DND-41 (cell line): ENCODE measurements around the gene CHMP4B.

Experiments used
- ATAC-seq: fragments of 200-7000 bp; cut with Tn5 transposase; 3 replicates; pipeline ENCODE4 v1.9.1; 2021; ENCODE audit warnings: low read depth; ENCODE audit not compliant: insufficient read depth
- DNase-seq: peaks from one replicate; pipeline ENCODE4 v3.0.0-alpha.2; 2020
- H2AFZ ChIP-seq: 2 replicates; pipeline ENCODE4 v1.6.0; 2012; ENCODE audit warnings: low read depth, low read length
- H3K27ac ChIP-seq: 2 replicates; pipeline ENCODE4 v1.5.1; 2012; ENCODE audit warnings: low read length, inconsistent platforms
- H3K27me3 ChIP-seq: fragments of 200-600 bp; sonication (generic); 2 replicates; pipeline ENCODE4 v1.6.0; 2012; ENCODE audit warnings: low read length, mild to moderate bottlenecking, inconsistent platforms; ENCODE audit not compliant: insufficient read depth, poor library complexity
- H3K36me3 ChIP-seq: 2 replicates; pipeline ENCODE4 v1.5.1; 2012; ENCODE audit warnings: low read length, inconsistent platforms; ENCODE audit not compliant: insufficient read depth
- H3K4me1 ChIP-seq: 2 replicates; pipeline ENCODE4 v1.5.1; 2012; ENCODE audit warnings: mild to moderate bottlenecking, low read length; ENCODE audit not compliant: insufficient read depth
- H3K4me2 ChIP-seq: 2 replicates; pipeline ENCODE4 v1.6.0; 2012; ENCODE audit warnings: mild to moderate bottlenecking, moderate library complexity, low read length, inconsistent platforms; ENCODE audit not compliant: insufficient read depth
- H3K4me3 ChIP-seq, 2 experiments: fragments of 200-600 bp in 1 of 2; shearing (Covaris generic) in 1 of 2; 2 replicates each; pipeline ENCODE4 v1.5.1; 2012 to 2016; ENCODE audit warnings: inconsistent platforms in 2 of 2, low read length in 2 of 2, mild to moderate bottlenecking in 2 of 2, low read depth in 1 of 2, moderate library complexity in 1 of 2
- H3K79me2 ChIP-seq: 2 replicates; pipeline ENCODE4 v1.6.0; 2012; ENCODE audit warnings: low read length, inconsistent platforms; ENCODE audit not compliant: insufficient read depth
- H3K9ac ChIP-seq: 2 replicates; pipeline ENCODE4 v1.6.0; 2012; ENCODE audit warnings: low read depth, mild to moderate bottlenecking, inconsistent platforms, low read length, moderate library complexity
- H3K9me3 ChIP-seq: 2 replicates; pipeline ENCODE4 v1.5.1; 2012; ENCODE audit warnings: low read length, moderate library complexity, mild to moderate bottlenecking, inconsistent platforms; ENCODE audit not compliant: insufficient read depth, severe bottlenecking
- H4K20me1 ChIP-seq: 2 replicates; pipeline ENCODE4 v1.6.0; 2012; ENCODE audit warnings: low read length; ENCODE audit not compliant: insufficient read depth
- CTCF ChIP-seq: IDR thresholded peaks from 2 replicates; pipeline ENCODE4 v1.5.1; 2012; ENCODE audit warnings: borderline replicate concordance, low read length, moderate library complexity, mild to moderate bottlenecking; ENCODE audit not compliant: poor library complexity, severe bottlenecking; ENCODE audit errors: extremely low read depth
- EZH2 ChIP-seq: IDR thresholded peaks from 3 replicates; pipeline ENCODE4 v1.6.1; 2012; ENCODE audit warnings: borderline replicate concordance, low read depth, mild to moderate bottlenecking, moderate library complexity, low read length, inconsistent platforms; ENCODE audit not compliant: severe bottlenecking

CHMP4B gene

GRCh38 chr20:33765592-33765991, 45.6 kb upstream of the CHMP4B start:
- Histone ChIP-seq H3K27ac (no peak overlapping the region), H3K4me3 (no peak overlapping the region), H3K4me1 (no peaks in the 10 kb centered on the region), H2AFZ (no peak overlapping the region), H3K27me3 (no peaks in the 10 kb centered on the region), H4K20me1 (no peaks in the 10 kb centered on the region), H3K4me2 (no peak overlapping the region), H3K9ac (no peak overlapping the region), H3K79me2 (no peaks in the 10 kb centered on the region), H3K9me3 (no peaks in the 10 kb centered on the region), H3K36me3 (no peaks in the 10 kb centered on the region)
- no peak for ATAC-seq
- TF ChIP-seq CTCF: no peak
- no peak for TF ChIP-seq EZH2
- no peak for DNase-seq

- Histone ChIP-seq H4K20me1 (no peaks in the 10 kb centered on the region), H2AFZ (no peak overlapping the region), H3K4me1 (no peaks in the 10 kb centered on the region), H3K4me2 (no peak overlapping the region), H3K9ac (no peak overlapping the region), H3K79me2 (no peaks in the 10 kb centered on the region), H3K36me3 (no peaks in the 10 kb centered on the region), H3K27ac (no peak overlapping the region), H3K4me3 (no peak overlapping the region), H3K9me3 (no peaks in the 10 kb centered on the region), H3K27me3 (no peaks in the 10 kb centered on the region)
- DNase-seq: no peak
- no peak for ATAC-seq
- no peak for TF ChIP-seq EZH2
- no peak for TF ChIP-seq CTCF
These were observed 44.5 kb upstream of the CHMP4B start for GRCh38 chr20:33766686-33767085.

GRCh38 chr20:33767777-33768138, 43.4 kb upstream of the CHMP4B start:
- H3K9me3 ChIP-seq: no peaks in the 10 kb centered on the region
- no peak overlapping the region for H2AFZ ChIP-seq
- no peaks in the 10 kb centered on the region for H3K27me3 ChIP-seq
- no peaks in the 10 kb centered on the region for H3K4me1 ChIP-seq
- no peaks in the 10 kb centered on the region for H3K36me3 ChIP-seq
- H3K4me2 ChIP-seq: no peak overlapping the region
- no peak for DNase-seq
- TF ChIP-seq EZH2 (no peak), CTCF (no peak)
- no peak overlapping the region for H3K4me3 ChIP-seq
- no peak overlapping the region for H3K9ac ChIP-seq
- no peak overlapping the region for H3K27ac ChIP-seq
- ATAC-seq: no peak
- no peaks in the 10 kb centered on the region for H3K79me2 ChIP-seq
- H4K20me1 ChIP-seq: no peaks in the 10 kb centered on the region

- no peaks in the 10 kb centered on the region for H3K79me2 ChIP-seq
- no peak overlapping the region for H2AFZ ChIP-seq
- ATAC-seq (no peak), DNase-seq (no peak)
- H3K9me3 ChIP-seq: no peaks in the 10 kb centered on the region
- H3K9ac ChIP-seq: no peak overlapping the region
- no peaks in the 10 kb centered on the region for H4K20me1 ChIP-seq
- no peak overlapping the region for H3K27ac ChIP-seq
- no peaks in the 10 kb centered on the region for H3K4me1 ChIP-seq
- H3K4me2 ChIP-seq: no peak overlapping the region
- H3K36me3 ChIP-seq: no peaks in the 10 kb centered on the region
- no peak overlapping the region for H3K4me3 ChIP-seq
- H3K27me3 ChIP-seq: no peaks in the 10 kb centered on the region
- TF ChIP-seq CTCF (no peak), EZH2 (no peak)
These were observed 42.1 kb upstream of the CHMP4B start for GRCh38 chr20:33769043-33769442.
